DMS 273 treated with DMSO at 0.1 percent for 48 hours (cell line): Measurements from ENCODE around the gene USF1.
"Not testable (repeated sequence)": the region's sequence is repeated elsewhere in the genome, so short reads cannot be mapped to it uniquely, and the experiment has no call there.

Source experiments
- DNase-seq: peaks from one replicate; lab custom pipeline; 2025; lab: John Stamatoyannopoulos, UW

Gene USF1

GRCh38 chr1:161047436-161048420, 2.0 kb upstream of the USF1 start:
- no peak for DNase-seq

- DNase-seq: no peak
These were observed 940 bp upstream of the USF1 start for GRCh38 chr1:161046605-161047228.

GRCh38 chr1:161044908-161045735, 655 bp downstream of the USF1 start:
- peak; percentile 52 for DNase-seq

- no peak for DNase-seq
These were observed 1.3 kb downstream of the USF1 start for GRCh38 chr1:161044535-161044907.

GRCh38 chr1:161039546-161039945, 6.2 kb downstream of the USF1 start:
- no peak for DNase-seq

- no peak for DNase-seq
These were observed 6.6 kb downstream of the USF1 start for GRCh38 chr1:161039154-161039545.

- peak; percentile 39 for DNase-seq
These were observed 7.1 kb downstream of the USF1 start, which contains the start of gene TSTD1 for GRCh38 chr1:161038523-161039153. TSTD1 (minus strand) TSS chr1:161038964; CDS start chr1:161038889, 75 bp downstream.

GRCh38 chr1:161037661-161038522, 7.9 kb downstream of the USF1 start:
- DNase-seq: no peak

GRCh38 chr1:161033751-161034150, 12.0 kb downstream of the USF1 start:
- DNase-seq: no peak

- no peak for DNase-seq
These were observed 13.4 kb downstream of the USF1 start for GRCh38 chr1:161032409-161032808.

GRCh38 chr1:161031874-161032273, 13.9 kb downstream of the USF1 start:
- DNase-seq: no peak

GRCh38 chr1:161029466-161029865, 16.3 kb downstream of the USF1 start:
- DNase-seq: not testable (repeated sequence)

GRCh38 chr1:161026954-161027353, 18.8 kb downstream of the USF1 start:
- not testable (repeated sequence) for DNase-seq

GRCh38 chr1:161022432-161022831, 23.3 kb downstream of the USF1 start:
- DNase-seq: not testable (repeated sequence)

- DNase-seq: no peak
These were observed 23.8 kb downstream of the USF1 start for GRCh38 chr1:161021970-161022353.

- peak; percentile 67 for DNase-seq
These were observed 24.4 kb downstream of the USF1 start for GRCh38 chr1:161021165-161021969.

GRCh38 chr1:161020509-161021164, 25.1 kb downstream of the USF1 start, which contains the start of gene F11R:
F11R (minus strand) TSS chr1:161021152; CDS start chr1:161021073, 79 bp downstream.
- DNase-seq: no peak

GRCh38 chr1:161019751-161020495, 25.9 kb downstream of the USF1 start:
- DNase-seq: no peak
